HEK293T (cell line): ENCODE measurements around the gene TNFSF13B.

Experiments
- BHLHE40 ChIP-seq: fragments of 450-650 bp; IDR thresholded peaks from 2 replicates; pipeline ENCODE4 v1.6.1; 2016; ENCODE audit warnings: mild to moderate bottlenecking, moderate library complexity, borderline replicate concordance
- CTBP1 ChIP-seq: fragments of 450-650 bp; IDR thresholded peaks from 2 replicates; pipeline ENCODE4 v1.6.1; 2016; ENCODE audit warnings: borderline replicate concordance
- ELF4 ChIP-seq: fragments of 450-650 bp; IDR thresholded peaks from 2 replicates; pipeline ENCODE4 v1.6.1; 2017; ENCODE audit warnings: antibody characterized with exemption
- FOXA1 ChIP-seq: fragments of 450-650 bp; IDR thresholded peaks from 2 replicates; pipeline ENCODE4 v1.6.1; 2016; ENCODE audit warnings: mild to moderate bottlenecking
- FOXK2 ChIP-seq: fragments of 450-650 bp; IDR thresholded peaks from 2 replicates; pipeline ENCODE4 v1.6.1; 2016; ENCODE audit warnings: mild to moderate bottlenecking
- LEF1 ChIP-seq: fragments of 450-650 bp; IDR thresholded peaks from 2 replicates; pipeline ENCODE4 v1.6.1; 2017; ENCODE audit warnings: mild to moderate bottlenecking, borderline replicate concordance
- NFRKB ChIP-seq: fragments of 450-650 bp; IDR thresholded peaks from 2 replicates; pipeline ENCODE4 v1.6.1; 2016; ENCODE audit warnings: mild to moderate bottlenecking, moderate library complexity

GRCh38 chr13:108322206-108322824, 52.8 kb downstream of the TNFSF13B start:
- TF ChIP-seq BHLHE40 (no peak), FOXA1 (no peak), FOXK2 (no peak), ELF4 (no peak), NFRKB (no peak), LEF1 (no peak), CTBP1 (no peak)
